ENCODE measurements around the gene RTN4R. TPM values are rescaled to one million over a fixed set of nuclear protein-coding genes. Genes with fewer than 3 reads are reported as not detected.

RTN4R gene
- total and polyA plus RNA-seq, 12 donors, result 0.35 to 18.8 (median 1.1) TPM

MicroRNAs encoded within 50 kb of the gene (microRNA counts, 767-probe panel; counts per million panel counts)
- 0 counts per million in 2 donors for microRNA hsa-miR-1286

Small RNA genes lying within 50 kb of the gene (microRNA-seq; reads per million reads assigned to microRNA genes)
- 0 to 0.45 (median 0) reads per million in 3 donors for gene MIR1286

Small RNA genes lying within 50 kb of the gene (small RNA-seq; reads per million reads assigned to genes)
- 0.08 to 0.12 reads per million in 2 donors for gene MIR1286

Other genes with a start within 250 kb of the RTN4R start
- 10 to 100 TPM; 36.3 to 87.0 (median 46.0) TPM for gene TANGO2, start 247.2 kb downstream of the RTN4R start, total RNA-seq
- gene TANGO2, start 247.2 kb downstream of the RTN4R start, polyA plus RNA-seq, result 10 to 100 TPM; 25.1 to 42.6 (median 38.5) TPM
- 10 to 100 TPM in 8 of 9 donors, 1 to 10 TPM in 1; 7.2 to 32.2 (median 21.6) TPM for gene DGCR8, start 188.1 kb downstream of the RTN4R start, total RNA-seq
- gene DGCR8, start 188.1 kb downstream of the RTN4R start, polyA plus RNA-seq, result 10 to 100 TPM; 16.3 to 31.0 (median 25.9) TPM
- 100 to 1,000 TPM in 6 of 9 donors, 10 to 100 TPM in 3; 71.4 to 346 (median 136) TPM for gene RANBP1, start 152.2 kb downstream of the RTN4R start, total RNA-seq
- gene RANBP1, start 152.2 kb downstream of the RTN4R start, polyA plus RNA-seq, result 100 to 1,000 TPM in 1 of 3 donors, 10 to 100 TPM in 2; 63.3 to 128 (median 70.1) TPM
- 10 to 100 TPM; 43.5 to 90.3 (median 66.2) TPM for gene TRMT2A, start 151.1 kb downstream of the RTN4R start, total RNA-seq
- gene TRMT2A, start 151.1 kb downstream of the RTN4R start, polyA plus RNA-seq, result 100 to 1,000 TPM in 2 of 3 donors, 10 to 100 TPM in 1; 22.4 to 283 (median 168) TPM
- 10 to 100 TPM in 8 of 9 donors, 1 to 10 TPM in 1; 5.7 to 65.6 (median 33.9) TPM for gene ZDHHC8, start 136.5 kb downstream of the RTN4R start, total RNA-seq
- gene ZDHHC8, start 136.5 kb downstream of the RTN4R start, polyA plus RNA-seq, result 100 to 1,000 TPM in 1 of 3 donors, 10 to 100 TPM in 2; 15.5 to 109 (median 59.3) TPM
- 1 to 10 TPM in 2 of 9 donors, under 1 TPM in 6, not detected in 1; 0.30 to 1.6 (median 0.65) TPM for gene CCDC188, start 117.3 kb downstream of the RTN4R start, total RNA-seq
- gene CCDC188, start 117.3 kb downstream of the RTN4R start, polyA plus RNA-seq, result 10 to 100 TPM in 1 of 3 donors, 1 to 10 TPM in 1, not detected in 1; 2.9 to 19.0 TPM
- 100 to 1,000 TPM in 3 of 9 donors, 10 to 100 TPM in 6; 43.7 to 159 (median 70.8) TPM for gene DGCR6L, start 51.7 kb upstream of the RTN4R start, total RNA-seq
- 100 to 1,000 TPM in 1 of 3 donors, 10 to 100 TPM in 2; 12.1 to 107 (median 96.2) TPM for gene DGCR6L, start 51.7 kb upstream of the RTN4R start, polyA plus RNA-seq
- gene ZNF74, start 125.8 kb upstream of the RTN4R start, total RNA-seq, result 10 to 100 TPM in 5 of 9 donors, 1 to 10 TPM in 4; 5.7 to 28.9 (median 10.6) TPM
- 1 to 10 TPM; 4.4 to 7.5 (median 4.9) TPM for gene ZNF74, start 125.8 kb upstream of the RTN4R start, polyA plus RNA-seq
- 10 to 100 TPM in 5 of 9 donors, 1 to 10 TPM in 4; 1.3 to 45.3 (median 10.3) TPM for gene SCARF2, start 169.5 kb upstream of the RTN4R start, total RNA-seq
- 1 to 10 TPM in 2 of 3 donors, under 1 TPM in 1; 0.92 to 6.2 (median 3.7) TPM for gene SCARF2, start 169.5 kb upstream of the RTN4R start, polyA plus RNA-seq
- gene KLHL22, start 227.5 kb upstream of the RTN4R start, total RNA-seq, result 10 to 100 TPM; 15.3 to 38.8 (median 27.9) TPM
- gene KLHL22, start 227.5 kb upstream of the RTN4R start, polyA plus RNA-seq, result 10 to 100 TPM; 18.9 to 35.2 (median 21.9) TPM
- gene MED15, start 239.3 kb upstream of the RTN4R start, total RNA-seq, result 100 to 1,000 TPM in 3 of 9 donors, 10 to 100 TPM in 6; 22.5 to 149 (median 81.0) TPM
- gene MED15, start 239.3 kb upstream of the RTN4R start, polyA plus RNA-seq, result 100 to 1,000 TPM in 2 of 3 donors, 10 to 100 TPM in 1; 27.8 to 203 (median 197) TPM

Data from adrenal gland (tissue), 12 donors.